Measurements from ENCODE around the gene SLC6A15. TPM values are rescaled to one million over a fixed set of nuclear protein-coding genes. Genes with fewer than 3 reads are reported as not detected.

Gene SLC6A15
- total and polyA plus RNA-seq, 2 donors (not counting 1 experiment from before 2014, with no cell fraction given), result 0.39 TPM; not detected in 1

- H3K9me3 Mint-ChIP-seq (ENCODE audit: insufficient read depth), result no peaks in the 10 kb centered on the region
- Histone ChIP-seq H3K4me1 (ENCODE audit: control insufficient read depth in 2 of 2, insufficient read depth in 2 of 2, low read length in 2 of 2) (no peaks in the 10 kb centered on the region), H3K79me2 (ENCODE audit: control insufficient read depth, insufficient read depth, low read length) (no peaks in the 10 kb centered on the region), H3K27me3 (replicated peaks in 1 of 4; ENCODE audit: control extremely low read depth in 1 of 4, control insufficient read depth in 3 of 4, insufficient read depth in 4 of 4, low read length in 3 of 4) (no peaks in the 10 kb centered on the region), H4K20me1 (ENCODE audit: control insufficient read depth, insufficient read depth, low read length, poor library complexity, severe bottlenecking) (no peaks in the 10 kb centered on the region), H3K9me3 (ENCODE audit: control extremely low read depth in 1 of 3, control insufficient read depth in 2 of 3, insufficient read depth in 1 of 3, low read length in 2 of 3) (no peaks in the 10 kb centered on the region), H3K36me3 (replicated peaks in 1 of 2; ENCODE audit: control extremely low read depth in 1 of 2, control insufficient read depth in 1 of 2, extremely low read depth in 1 of 2, insufficient read depth in 2 of 2, low read length in 1 of 2) (no peaks in the 10 kb centered on the region), H3K4me2 (replicated peaks; ENCODE audit: low read depth, low read length, poor library complexity, severe bottlenecking) (no peak overlapping the region), H3K9ac (ENCODE audit: low read length) (no peak overlapping the region), H2AFZ (ENCODE audit: insufficient read depth, low read depth, low read length, poor library complexity, severe bottlenecking) (no peak overlapping the region), H3K4me3 (ENCODE audit: control extremely low read depth in 1 of 5, extremely low read depth in 1 of 5, insufficient read depth in 1 of 5, low read depth in 2 of 5, low read length in 4 of 5) (no peak overlapping the region), H3K27ac (ENCODE audit: low read length in 2 of 2) (no peak overlapping the region)
- ChIA-PET CTCF (interaction anchor here (0.8 to 3.9 kb wide), 8 partner anchors 8 to 1047 kb away, joined by 3 to 33 read pairs (median 6); no protein-coding TSS in a partner anchor), POLR2A (no interaction called here)
- WGBS (ENCODE audit: insufficient coverage), result 0% methylated on average over 1 of the region's 7 CpGs
- no peak overlapping the region for H3K27ac Mint-ChIP-seq
- DNase-seq (peak; percentile 36), ATAC-seq (ENCODE audit: low read depth) (peak; percentile 41)
- intact Hi-C loops (cut with micrococcal nuclease), result loop anchor here (2.0 kb wide), 2 partner anchors 183 to 999 kb away; no protein-coding TSS in a partner anchor
- TF ChIP-seq CTCF (IDR thresholded peaks at IDR 0.05), result peak; percentile 95
- no peak for TF ChIP-seq EZH2 (IDR thresholded peaks at IDR 0.05; ENCODE audit: borderline replicate concordance, insufficient read depth, low read depth, low read length, poor library complexity, severe bottlenecking)
- no peak overlapping the region for H3K4me3 Mint-ChIP-seq
- H3K27me3 Mint-ChIP-seq, result no peaks in the 10 kb centered on the region
- no peaks in the 10 kb centered on the region for H3K4me1 Mint-ChIP-seq
These were observed 38.3 kb downstream of the SLC6A15 start for GRCh38 chr12:84874125-84874824.

- no peaks in the 10 kb centered on the region for H3K4me1 ChIP-seq (ENCODE audit: control insufficient read depth in 2 of 2, insufficient read depth in 2 of 2, low read length in 2 of 2)
- no peaks in the 10 kb centered on the region for H3K36me3 ChIP-seq (replicated peaks in 1 of 2; ENCODE audit: control extremely low read depth in 1 of 2, control insufficient read depth in 1 of 2, extremely low read depth in 1 of 2, insufficient read depth in 2 of 2, low read length in 1 of 2)
- no peaks in the 10 kb centered on the region for H3K79me2 ChIP-seq (ENCODE audit: control insufficient read depth, insufficient read depth, low read length)
- Mint-ChIP-seq H3K27ac (no peak overlapping the region), H3K4me3 (no peak overlapping the region), H3K9me3 (ENCODE audit: insufficient read depth) (no peaks in the 10 kb centered on the region), H3K4me1 (no peaks in the 10 kb centered on the region), H3K27me3 (no peaks in the 10 kb centered on the region)
- intact Hi-C loops (cut with micrococcal nuclease), result no loop called here
- CTCF ChIA-PET, result no interaction called here
- no peak overlapping the region for H3K4me2 ChIP-seq (replicated peaks; ENCODE audit: low read depth, low read length, poor library complexity, severe bottlenecking)
- TF ChIP-seq EZH2 (IDR thresholded peaks at IDR 0.05; ENCODE audit: borderline replicate concordance, insufficient read depth, low read depth, low read length, poor library complexity, severe bottlenecking) (no peak), CTCF (IDR thresholded peaks at IDR 0.05) (no peak)
- no peak overlapping the region for H2AFZ ChIP-seq (ENCODE audit: insufficient read depth, low read depth, low read length, poor library complexity, severe bottlenecking)
- no peak overlapping the region for H3K9ac ChIP-seq (ENCODE audit: low read length)
- WGBS (ENCODE audit: insufficient coverage), result no CpG with 5 or more reads among the region's 3 CpGs
- POLR2A ChIA-PET, result no interaction called here
- DNase-seq (no peak), ATAC-seq (ENCODE audit: low read depth) (no peak)
- no peaks in the 10 kb centered on the region for H4K20me1 ChIP-seq (ENCODE audit: control insufficient read depth, insufficient read depth, low read length, poor library complexity, severe bottlenecking)
- no peak overlapping the region for H3K27ac ChIP-seq (ENCODE audit: low read length in 2 of 2)
- no peaks in the 10 kb centered on the region for H3K27me3 ChIP-seq (replicated peaks in 1 of 4; ENCODE audit: control extremely low read depth in 1 of 4, control insufficient read depth in 3 of 4, insufficient read depth in 4 of 4, low read length in 3 of 4)
- no peak overlapping the region for H3K4me3 ChIP-seq (ENCODE audit: control extremely low read depth in 1 of 5, extremely low read depth in 1 of 5, insufficient read depth in 1 of 5, low read depth in 2 of 5, low read length in 4 of 5)
- H3K9me3 ChIP-seq (ENCODE audit: control extremely low read depth in 1 of 3, control insufficient read depth in 2 of 3, insufficient read depth in 1 of 3, low read length in 2 of 3), result no peaks in the 10 kb centered on the region
These were observed 50.4 kb downstream of the SLC6A15 start for GRCh38 chr12:84862186-84862585.

All from B cell (primary cell).